Measurements from ENCODE around the gene ACTR2. TPM values are rescaled to one million over a fixed set of nuclear protein-coding genes. Genes with fewer than 3 reads are reported as not detected.

ACTR2 gene
- total and polyA plus RNA-seq, 2 of the 13 experiments (the other 11 are each of a cell fraction or from before 2014, with no cell fraction given), result 51.2 to 100 TPM

- peak; percentile 67; the same call in 1 of the 2 replicates for TF ChIP-seq MEF2D (CRISPR knock-in tag; IDR thresholded peaks at IDR 0.05)
- TF ChIP-seq ZNF800 (CRISPR knock-in tag; IDR thresholded peaks at IDR 0.05), result peak; percentile 71; the same call in 1 of the 2 replicates
- TF ChIP-seq MYC (CRISPR knock-in tag; IDR thresholded peaks at IDR 0.05; ENCODE audit: borderline replicate concordance), result peak; percentile 86
- TF ChIP-seq ZFP37 (CRISPR knock-in tag; IDR thresholded peaks at IDR 0.05; ENCODE audit: borderline replicate concordance), result peak; percentile 92
- TF ChIP-seq ZNF34 (CRISPR knock-in tag; IDR thresholded peaks at IDR 0.05; ENCODE audit: borderline replicate concordance), result no peak
- peak; percentile 90 for TF ChIP-seq SAP130 (CRISPR knock-in tag; IDR thresholded peaks at IDR 0.05; ENCODE audit: low read depth)
- peak; percentile 92 for TF ChIP-seq ZNF564 (CRISPR knock-in tag; IDR thresholded peaks at IDR 0.05)
- TF ChIP-seq POLR2G (IDR thresholded peaks at IDR 0.05; ENCODE audit: low read depth, low read length), result peak; percentile 49; the same call in 1 of the 2 replicates
- peak; percentile 60; the same call in 1 of the 2 replicates for TF ChIP-seq ZNF142 (CRISPR knock-in tag; IDR thresholded peaks at IDR 0.05)
- no peak for TF ChIP-seq ZNF484 (CRISPR knock-in tag; IDR thresholded peaks at IDR 0.05; ENCODE audit: borderline replicate concordance, low read depth)
- TF ChIP-seq YEATS2 (CRISPR knock-in tag; IDR thresholded peaks at IDR 0.05; ENCODE audit: borderline replicate concordance), result peak; percentile 75; the same call in 1 of the 2 replicates
- 0 out of 2 replicates have a peak, but pooled peaks have one; percentile 28 for TF ChIP-seq ZNF230 (CRISPR knock-in tag; IDR thresholded peaks at IDR 0.05)
- TF ChIP-seq GATA4 (IDR thresholded peaks at IDR 0.05; ENCODE audit: borderline replicate concordance, low read depth), result 0 out of 2 replicates have a peak, but pooled peaks have one; percentile 10
- no peak for TF ChIP-seq SETDB1 (CRISPR knock-in tag; IDR thresholded peaks at IDR 0.05; ENCODE audit: borderline replicate concordance)
- TF ChIP-seq ETV6 (CRISPR knock-in tag; conservative IDR thresholded peaks at IDR 0.05), result 0 out of 2 replicates have a peak, but pooled peaks have one; percentile 7
- 0 out of 2 replicates have a peak, but pooled peaks have one; percentile 57 for TF ChIP-seq ZNF276 (CRISPR knock-in tag; IDR thresholded peaks at IDR 0.05; ENCODE audit: low read depth)
- no peak for TF ChIP-seq CREB3 (CRISPR knock-in tag; IDR thresholded peaks at IDR 0.05)
Observed at GRCh38 chr2:65300761-65301711, 73.4 kb downstream of the ACTR2 start (continued).

Data from HepG2 (cell line).